HG03039 (cell line): ENCODE data around the gene MED23.

ENCODE experiments used
- ATAC-seq: cut with Tn5 transposase; IDR thresholded peaks from one replicate; pipeline ENCODE4 v1.9.1; 2021; ENCODE audit warnings: mild to moderate bottlenecking, moderate library complexity; ENCODE audit not compliant: unreplicated experiment

Gene MED23

GRCh38 chr6:131640576-131640975 is 12.5 kb upstream of the MED23 start:
- ATAC-seq: no peak

GRCh38 chr6:131640100-131640499 is 12.1 kb upstream of the MED23 start:
- ATAC-seq: peak; percentile 42

- ATAC-seq: no peak
These were observed 10.0 kb upstream of the MED23 start for GRCh38 chr6:131638013-131638412.

- ATAC-seq: no peak
These were observed 9.1 kb upstream of the MED23 start, which contains the start of gene ENPP3 for GRCh38 chr6:131636880-131637792. ENPP3 (plus strand) TSS chr6:131637302; CDS start chr6:131637385, 83 bp downstream.

- ATAC-seq: peak; percentile 81
These were observed 7.6 kb upstream of the MED23 start for GRCh38 chr6:131635384-131636340.

GRCh38 chr6:131631625-131632289 is 3.7 kb upstream of the MED23 start:
- ATAC-seq: no peak

- no peak for ATAC-seq
These were observed 1.6 kb upstream of the MED23 start for GRCh38 chr6:131629651-131630050.

GRCh38 chr6:131628726-131629125 is 684 bp upstream of the MED23 start:
- ATAC-seq: no peak

GRCh38 chr6:131615275-131615674 is 12.8 kb downstream of the MED23 start:
- no peak for ATAC-seq

- ATAC-seq: no peak
These were observed 14.6 kb downstream of the MED23 start for GRCh38 chr6:131613296-131613925.

- no peak for ATAC-seq
These were observed 25.2 kb downstream of the MED23 start for GRCh38 chr6:131602781-131603312.

GRCh38 chr6:131600716-131601115 is 27.3 kb downstream of the MED23 start:
- no peak for ATAC-seq

- no peak for ATAC-seq
These were observed 30.6 kb downstream of the MED23 start for GRCh38 chr6:131597446-131597845.

GRCh38 chr6:131594074-131594473 is 34.0 kb downstream of the MED23 start:
- no peak for ATAC-seq

- ATAC-seq: no peak
These were observed 35.1 kb downstream of the MED23 start for GRCh38 chr6:131592935-131593334.

- ATAC-seq: no peak
These were observed 39.4 kb downstream of the MED23 start for GRCh38 chr6:131588643-131589042.

- no peak for ATAC-seq
These were observed 40.1 kb downstream of the MED23 start for GRCh38 chr6:131587909-131588308.

GRCh38 chr6:131586543-131586942 is 41.5 kb downstream of the MED23 start:
- no peak for ATAC-seq

GRCh38 chr6:131581523-131581922 is 46.5 kb downstream of the MED23 start:
- no peak for ATAC-seq

GRCh38 chr6:131575834-131576478 is 52.1 kb downstream of the MED23 start:
- no peak for ATAC-seq
